Measurements from ENCODE around the gene FOXP1. TPM values are rescaled to one million over a fixed set of nuclear protein-coding genes. Genes with fewer than 3 reads are reported as not detected.

Gene FOXP1
- total and polyA plus RNA-seq, 8 donors, result 12.3 to 215 (median 117) TPM

DNA sequence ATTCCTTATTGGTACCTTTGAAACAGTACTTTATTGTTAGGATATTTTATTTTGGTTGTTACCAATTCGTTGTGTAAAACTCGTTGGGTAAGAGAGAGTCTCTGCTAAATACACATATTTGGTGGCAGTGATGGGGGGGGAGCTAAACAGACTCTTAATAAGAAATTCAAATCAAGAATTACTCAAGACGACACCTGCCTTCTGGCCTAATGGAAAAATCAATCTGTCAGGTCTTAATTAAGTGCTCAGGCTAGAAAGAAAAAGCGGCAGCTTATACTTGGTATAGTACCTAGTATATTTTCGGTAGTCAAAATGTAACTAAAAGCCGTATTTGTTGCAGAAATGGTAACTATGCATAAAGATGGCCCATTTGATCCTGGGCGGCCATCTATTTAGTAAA lies 18.2 kb downstream of the FOXP1 start:
- WGBS, 5 donors, result 88% methylated on average over 7 of the region's 7 CpGs
- H3K27ac ChIP-seq, result no peak overlapping the region
- intact Hi-C loops (cut with DNase I; ENCODE audit: low total_unique reads), result no loop called here

DNA sequence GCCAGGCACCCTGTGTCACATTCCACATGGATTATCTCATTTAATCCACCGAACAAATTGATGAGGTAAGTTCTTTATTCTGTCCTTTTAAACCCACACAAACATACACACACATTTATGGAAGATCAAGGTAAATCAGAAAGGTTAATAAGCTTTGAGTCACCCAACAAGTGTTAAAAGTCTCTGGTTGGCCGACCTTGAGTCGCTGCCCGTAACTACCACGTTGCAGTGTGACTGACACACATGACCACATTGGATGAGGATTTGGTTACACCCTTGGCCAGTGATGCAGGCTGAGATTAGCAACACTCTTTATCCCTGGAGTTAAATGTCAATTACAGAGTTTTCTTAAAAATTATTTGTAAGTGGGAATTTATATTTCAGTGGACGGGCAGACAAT lies 19.2 kb downstream of the FOXP1 start:
- Histone ChIP-seq H3K27ac (peak overlapping the region in 3 of 5 donors; percentile 9 to 34 (median 18)), H3K27me3 (no peaks in the 10 kb centered on the region), H3K9me3 (no peaks in the 10 kb centered on the region), H3K4me1 (peaks cover 0 to 43% (median 22%) of the 10 kb centered on the region in 4 donors), H3K36me3 (peaks cover 0 to 13% (median 10%) of the 10 kb centered on the region in 4 donors), H3K4me3 (no peak overlapping the region)
- TF ChIP-seq POLR2A (IDR thresholded peaks at IDR 0.05) (no peak), POLR2AphosphoS5 (IDR thresholded peaks at IDR 0.05) (peak in 1 of 3 donors; percentile 36)
- no peak for DNase-seq
- intact Hi-C loops (cut with DNase I; ENCODE audit: low total_unique reads), result no loop called here
- 44 to 60% (median 48%) methylated on average over 6 of the region's 6 CpGs for WGBS, 5 donors

More for the DNA sequence above, 18.2 kb downstream of the FOXP1 start:
- no peak for DNase-seq
- Histone ChIP-seq H3K4me3 (no peak overlapping the region), H3K27me3 (no peaks in the 10 kb centered on the region), H3K4me1 (peaks cover 0 to 44% (median 22%) of the 10 kb centered on the region in 4 donors), H3K9me3 (no peaks in the 10 kb centered on the region), H3K36me3 (peaks cover 0 to 15% (median 10%) of the 10 kb centered on the region in 4 donors)
- TF ChIP-seq POLR2A (IDR thresholded peaks at IDR 0.05), result no peak
- TF ChIP-seq, protein P1, sequence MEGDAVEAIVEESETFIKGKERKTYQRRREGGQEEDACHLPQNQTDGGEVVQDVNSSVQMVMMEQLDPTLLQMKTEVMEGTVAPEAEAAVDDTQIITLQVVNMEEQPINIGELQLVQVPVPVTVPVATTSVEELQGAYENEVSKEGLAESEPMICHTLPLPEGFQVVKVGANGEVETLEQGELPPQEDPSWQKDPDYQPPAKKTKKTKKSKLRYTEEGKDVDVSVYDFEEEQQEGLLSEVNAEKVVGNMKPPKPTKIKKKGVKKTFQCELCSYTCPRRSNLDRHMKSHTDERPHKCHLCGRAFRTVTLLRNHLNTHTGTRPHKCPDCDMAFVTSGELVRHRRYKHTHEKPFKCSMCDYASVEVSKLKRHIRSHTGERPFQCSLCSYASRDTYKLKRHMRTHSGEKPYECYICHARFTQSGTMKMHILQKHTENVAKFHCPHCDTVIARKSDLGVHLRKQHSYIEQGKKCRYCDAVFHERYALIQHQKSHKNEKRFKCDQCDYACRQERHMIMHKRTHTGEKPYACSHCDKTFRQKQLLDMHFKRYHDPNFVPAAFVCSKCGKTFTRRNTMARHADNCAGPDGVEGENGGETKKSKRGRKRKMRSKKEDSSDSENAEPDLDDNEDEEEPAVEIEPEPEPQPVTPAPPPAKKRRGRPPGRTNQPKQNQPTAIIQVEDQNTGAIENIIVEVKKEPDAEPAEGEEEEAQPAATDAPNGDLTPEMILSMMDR (IDR thresholded peaks at IDR 0.05), result no peak
- no peak for TF ChIP-seq EP300 (IDR thresholded peaks at IDR 0.05)
- TF ChIP-seq POLR2AphosphoS5 (IDR thresholded peaks at IDR 0.05), result no peak

DNA sequence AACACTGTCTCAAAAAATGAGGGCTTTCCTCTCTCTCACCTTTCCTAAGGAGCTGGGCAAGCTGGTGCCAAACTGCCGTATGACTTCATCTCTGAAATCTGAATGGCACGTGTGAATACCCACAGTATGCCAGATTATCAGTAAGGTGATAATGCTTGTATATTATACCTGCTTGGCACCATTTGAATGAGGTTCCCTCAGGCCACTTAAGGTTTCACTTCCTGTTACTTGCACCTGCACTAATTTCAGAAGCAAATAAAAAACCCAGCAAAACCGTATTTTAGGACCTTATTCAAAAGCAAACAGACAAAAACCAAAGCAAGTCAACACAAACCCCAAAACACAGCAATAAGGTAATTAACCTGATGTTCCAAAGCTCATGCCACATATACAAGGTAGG lies 19.7 kb downstream of the FOXP1 start:
- DNase-seq, result peak in 1 of 2 donors; percentile 44
- Histone ChIP-seq H3K4me1 (peaks cover 0 to 41% (median 19%) of the 10 kb centered on the region in 4 donors), H3K36me3 (peaks cover 0 to 13% (median 10%) of the 10 kb centered on the region in 4 donors), H3K9me3 (no peaks in the 10 kb centered on the region), H3K4me3 (no peak overlapping the region), H3K27me3 (no peaks in the 10 kb centered on the region), H3K27ac (peak overlapping the region in 3 of 5 donors; percentile 9 to 34 (median 18))
- 24 to 54% (median 36%) methylated on average over 3 of the region's 3 CpGs for WGBS, 5 donors
- intact Hi-C loops (cut with DNase I; ENCODE audit: low total_unique reads), result no loop called here
- peak in 1 of 3 donors; percentile 63 for TF ChIP-seq POLR2AphosphoS5 (IDR thresholded peaks at IDR 0.05)
- TF ChIP-seq EP300 (IDR thresholded peaks at IDR 0.05), result no peak

DNA sequence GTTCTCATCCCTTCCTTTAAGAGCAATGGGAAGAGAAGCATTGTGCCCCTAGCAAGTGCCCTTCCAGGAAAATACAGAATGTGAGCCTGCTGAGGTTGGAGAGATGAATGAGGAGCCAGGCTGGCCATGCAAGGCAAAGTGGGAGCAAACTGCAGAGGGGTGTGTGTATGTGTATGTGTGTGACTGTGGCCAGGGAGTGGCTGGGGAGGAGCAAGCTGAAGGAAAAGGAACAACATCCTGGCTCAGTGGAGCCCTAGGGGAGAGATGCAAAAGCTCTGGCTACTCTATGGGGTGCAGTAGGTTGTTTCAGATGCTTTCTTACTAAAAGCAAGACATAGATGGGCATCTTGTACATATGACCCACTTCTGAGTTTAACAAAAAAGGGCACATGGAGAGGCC lies 20.6 kb downstream of the FOXP1 start:
- intact Hi-C loops (cut with DNase I; ENCODE audit: low total_unique reads), result no loop called here
- no peak overlapping the region for H3K4me3 ChIP-seq
- DNase-seq, result no peak
- TF ChIP-seq EP300 (IDR thresholded peaks at IDR 0.05) (no peak), POLR2A (IDR thresholded peaks at IDR 0.05) (no peak), POLR2AphosphoS5 (IDR thresholded peaks at IDR 0.05) (no peak)
- TF ChIP-seq, protein P1 (IDR thresholded peaks at IDR 0.05), result no peak
- no peak overlapping the region for H3K27ac ChIP-seq
- H3K36me3 ChIP-seq, result peaks cover 0 to 13% (median 10%) of the 10 kb centered on the region in 4 donors
- no peaks in the 10 kb centered on the region for H3K27me3 ChIP-seq
- no peaks in the 10 kb centered on the region for H3K9me3 ChIP-seq
- H3K4me1 ChIP-seq, result peaks cover 0 to 34% (median 15%) of the 10 kb centered on the region in 4 donors

DNA sequence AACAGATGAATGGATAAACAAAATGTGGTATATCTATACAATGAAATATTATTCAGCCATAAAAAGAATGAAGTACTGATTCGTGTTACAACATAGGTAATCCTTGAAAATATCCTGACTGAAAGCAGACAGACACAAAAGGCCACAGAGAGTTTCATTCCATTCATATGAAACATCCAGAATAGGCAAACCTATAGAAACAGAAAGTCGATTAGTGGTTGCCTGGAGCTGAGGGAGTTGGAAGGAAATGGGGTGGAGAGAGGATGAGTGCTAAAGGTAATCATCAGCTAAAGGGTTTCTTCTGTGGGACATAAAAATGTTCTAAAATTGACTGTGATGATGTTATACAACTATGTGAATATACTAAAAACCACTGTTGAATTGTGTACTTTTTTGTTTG lies 22.9 kb downstream of the FOXP1 start:
- Histone ChIP-seq H3K4me1 (peaks cover 0 to 34% (median 15%) of the 10 kb centered on the region in 4 donors), H3K27me3 (no peaks in the 10 kb centered on the region), H3K36me3 (peaks cover 0 to 9% (median 5%) of the 10 kb centered on the region in 4 donors), H3K4me3 (no peak overlapping the region), H3K9me3 (no peaks in the 10 kb centered on the region), H3K27ac (no peak overlapping the region)
- intact Hi-C loops (cut with DNase I; ENCODE audit: low total_unique reads), result no loop called here
- TF ChIP-seq POLR2A (IDR thresholded peaks at IDR 0.05) (no peak), POLR2AphosphoS5 (IDR thresholded peaks at IDR 0.05) (no peak), EP300 (IDR thresholded peaks at IDR 0.05) (no peak)
- TF ChIP-seq, protein P1 (IDR thresholded peaks at IDR 0.05), result no peak
- WGBS, 5 donors, result 90 to 99% (median 96%) methylated on average over 2 of the region's 2 CpGs
- no peak for DNase-seq
